ENCODE measurements around the gene ARL3. TPM values are rescaled to one million over a fixed set of nuclear protein-coding genes. Genes with fewer than 3 reads are reported as not detected.

ARL3 gene
- total RNA-seq, 4 donors from 2014 or later, result 1.6 to 3.8 (median 3.2) TPM

DNA sequence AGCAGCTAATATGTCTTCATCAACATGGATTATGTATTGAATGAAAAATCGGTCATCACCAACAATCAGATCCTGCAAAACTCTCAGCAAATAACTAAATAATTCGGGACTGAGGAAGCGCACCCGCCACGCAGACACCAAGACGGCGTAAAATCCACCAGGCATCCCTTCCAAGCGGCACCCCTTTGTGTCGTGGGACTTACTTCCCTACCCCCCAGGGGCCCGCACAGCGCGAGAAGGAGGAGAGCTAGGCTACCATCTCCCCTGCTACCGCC lies 721 bp downstream of the ARL3 start:
- no peak for DNase-seq (ENCODE audit: low spot score in 2 of 2)
- intact Hi-C loops (cut with DNase I; ENCODE audit: low total_unique reads), result loop anchor here (2.0 kb wide), 1 partner anchor 67 kb away; no protein-coding TSS in a partner anchor
- H3K4me3 ChIP-seq (ENCODE audit: low read depth, poor library complexity, severe bottlenecking), result peak overlapping the region; percentile 90
- no peak for TF ChIP-seq POLR2A (IDR thresholded peaks at IDR 0.05)
- TF ChIP-seq, protein P1, sequence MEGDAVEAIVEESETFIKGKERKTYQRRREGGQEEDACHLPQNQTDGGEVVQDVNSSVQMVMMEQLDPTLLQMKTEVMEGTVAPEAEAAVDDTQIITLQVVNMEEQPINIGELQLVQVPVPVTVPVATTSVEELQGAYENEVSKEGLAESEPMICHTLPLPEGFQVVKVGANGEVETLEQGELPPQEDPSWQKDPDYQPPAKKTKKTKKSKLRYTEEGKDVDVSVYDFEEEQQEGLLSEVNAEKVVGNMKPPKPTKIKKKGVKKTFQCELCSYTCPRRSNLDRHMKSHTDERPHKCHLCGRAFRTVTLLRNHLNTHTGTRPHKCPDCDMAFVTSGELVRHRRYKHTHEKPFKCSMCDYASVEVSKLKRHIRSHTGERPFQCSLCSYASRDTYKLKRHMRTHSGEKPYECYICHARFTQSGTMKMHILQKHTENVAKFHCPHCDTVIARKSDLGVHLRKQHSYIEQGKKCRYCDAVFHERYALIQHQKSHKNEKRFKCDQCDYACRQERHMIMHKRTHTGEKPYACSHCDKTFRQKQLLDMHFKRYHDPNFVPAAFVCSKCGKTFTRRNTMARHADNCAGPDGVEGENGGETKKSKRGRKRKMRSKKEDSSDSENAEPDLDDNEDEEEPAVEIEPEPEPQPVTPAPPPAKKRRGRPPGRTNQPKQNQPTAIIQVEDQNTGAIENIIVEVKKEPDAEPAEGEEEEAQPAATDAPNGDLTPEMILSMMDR (IDR thresholded peaks at IDR 0.05), result no peak
- WGBS, 2 donors, result 1% methylated on average over 13 of the region's 13 CpGs

DNA sequence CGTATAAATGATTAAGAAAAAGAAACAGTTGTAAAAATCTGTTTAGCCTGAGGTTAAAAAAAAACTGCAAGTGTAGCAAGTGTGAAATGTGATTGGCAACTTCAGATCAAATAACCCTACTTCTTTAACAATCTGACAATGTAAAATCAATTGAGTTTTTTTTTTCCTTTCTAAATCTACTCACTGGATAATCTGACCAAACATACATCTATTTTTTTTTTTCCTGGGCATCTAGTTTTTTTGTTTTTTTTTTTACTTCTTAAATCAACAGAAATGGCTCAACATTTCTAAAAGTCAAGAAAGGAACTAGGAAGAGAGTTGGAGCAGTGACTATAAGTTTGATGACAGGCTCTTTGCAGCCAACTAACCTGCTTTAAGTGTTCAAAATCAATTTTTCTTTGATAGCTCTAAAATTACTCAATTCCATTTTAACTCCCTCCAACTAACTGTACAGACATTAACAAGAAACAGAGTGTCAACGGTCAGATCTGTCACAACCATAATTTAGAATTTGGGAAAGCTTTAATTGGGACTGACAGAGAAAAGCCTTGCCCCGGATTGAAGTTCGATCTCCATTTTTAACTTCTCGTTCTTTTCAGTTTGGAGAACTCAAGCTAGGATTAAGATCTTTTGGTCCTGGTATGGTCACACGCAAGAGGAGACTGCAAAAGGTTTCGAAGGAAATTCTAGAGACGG lies 1.2 kb downstream of the ARL3 start:
- intact Hi-C loops (cut with DNase I; ENCODE audit: low total_unique reads), result loop anchor here (2.0 kb wide), 1 partner anchor 66 kb away; no protein-coding TSS in a partner anchor
- DNase-seq (ENCODE audit: low spot score in 2 of 2), result no peak

DNA sequence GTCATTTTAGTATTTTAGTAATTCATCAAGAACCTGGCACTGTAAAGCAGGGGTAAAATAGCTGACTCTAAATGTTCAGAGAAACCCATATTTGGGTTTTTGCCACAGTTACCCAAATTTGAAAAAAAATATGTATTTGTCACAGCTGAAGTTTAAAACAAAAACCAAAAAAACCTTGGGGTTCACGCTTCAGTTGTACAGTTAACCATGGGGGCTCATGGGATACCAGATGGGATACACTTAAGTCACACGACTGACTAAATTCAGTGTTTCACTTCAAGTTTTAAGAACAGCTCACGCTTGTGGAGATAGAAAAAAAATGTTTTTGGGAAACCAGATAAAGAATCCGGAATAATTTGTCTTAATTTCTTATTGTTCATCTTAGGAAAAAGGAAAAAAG lies 2.1 kb downstream of the ARL3 start:
- intact Hi-C loops (cut with DNase I; ENCODE audit: low total_unique reads), result loop anchor here (2.0 kb wide), 1 partner anchor 65 kb away; no protein-coding TSS in a partner anchor
- DNase-seq (ENCODE audit: low spot score in 2 of 2), result no peak
- no peak overlapping the region for H3K4me3 ChIP-seq (ENCODE audit: low read depth, poor library complexity, severe bottlenecking)
- 86 to 95% methylated on average over 4 of the region's 4 CpGs for WGBS, 2 donors
- TF ChIP-seq, protein P1 (IDR thresholded peaks at IDR 0.05), result no peak
- no peak for TF ChIP-seq POLR2A (IDR thresholded peaks at IDR 0.05)

More for the DNA sequence above, 1.2 kb downstream of the ARL3 start:
- H3K4me3 ChIP-seq (ENCODE audit: low read depth, poor library complexity, severe bottlenecking), result peak overlapping the region; percentile 90
- WGBS, 2 donors, result 6 to 7% methylated on average over 8 of the region's 8 CpGs
- TF ChIP-seq, protein P1 (IDR thresholded peaks at IDR 0.05), result no peak

DNA sequence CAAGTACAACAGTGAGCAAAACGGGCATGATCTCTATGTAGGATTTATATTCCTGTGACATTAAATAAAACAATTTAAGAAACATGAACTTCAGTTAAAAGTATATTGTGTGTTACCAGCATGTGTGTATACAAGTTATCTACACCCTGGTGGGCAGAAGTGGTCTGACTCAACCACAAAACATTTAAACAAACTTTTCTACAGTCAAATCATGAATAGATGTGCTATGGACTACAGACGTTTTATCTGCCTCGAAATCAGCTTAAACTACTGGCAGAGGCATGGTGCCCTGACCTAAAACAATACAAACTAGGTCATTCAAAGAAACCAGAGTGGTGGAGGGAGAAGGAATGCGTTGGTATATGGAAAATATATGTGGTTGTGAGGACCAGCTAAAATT lies 3.6 kb downstream of the ARL3 start:
- H3K4me3 ChIP-seq (ENCODE audit: low read depth, poor library complexity, severe bottlenecking), result no peak overlapping the region
- intact Hi-C loops (cut with DNase I; ENCODE audit: low total_unique reads), result no loop called here
- WGBS, 2 donors, result 60 to 62% methylated on average over 4 of the region's 4 CpGs
- no peak for DNase-seq (ENCODE audit: low spot score in 2 of 2)
- TF ChIP-seq, protein P1 (IDR thresholded peaks at IDR 0.05), result no peak
- TF ChIP-seq POLR2A (IDR thresholded peaks at IDR 0.05), result no peak

DNA sequence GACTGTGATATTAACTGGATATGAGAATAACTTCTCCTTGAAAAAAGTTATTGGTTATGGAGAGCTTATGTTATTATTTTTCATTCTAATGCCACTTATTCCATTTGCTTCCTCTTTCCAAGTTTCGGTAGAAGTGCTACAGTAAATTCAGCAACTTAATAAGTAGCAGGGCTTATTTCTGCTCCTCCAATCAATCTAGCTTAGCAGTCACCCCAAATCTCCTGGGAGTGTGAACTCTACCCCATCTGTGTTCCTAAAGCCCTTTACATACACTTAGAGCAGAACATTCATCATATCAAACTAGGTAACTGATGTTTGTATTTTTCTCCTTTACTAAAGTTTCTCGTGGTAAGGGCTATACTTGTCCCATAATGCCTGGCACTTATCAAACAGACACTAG lies 8.7 kb downstream of the ARL3 start:
- intact Hi-C loops (cut with DNase I; ENCODE audit: low total_unique reads), result no loop called here
- no peak for TF ChIP-seq POLR2A (IDR thresholded peaks at IDR 0.05)
- TF ChIP-seq, protein P1 (IDR thresholded peaks at IDR 0.05), result no peak
- 70 to 71% methylated on average over 2 of the region's 2 CpGs for WGBS, 2 donors
- H3K4me3 ChIP-seq (ENCODE audit: low read depth, poor library complexity, severe bottlenecking), result no peak overlapping the region
- DNase-seq (ENCODE audit: low spot score in 2 of 2), result no peak

DNA sequence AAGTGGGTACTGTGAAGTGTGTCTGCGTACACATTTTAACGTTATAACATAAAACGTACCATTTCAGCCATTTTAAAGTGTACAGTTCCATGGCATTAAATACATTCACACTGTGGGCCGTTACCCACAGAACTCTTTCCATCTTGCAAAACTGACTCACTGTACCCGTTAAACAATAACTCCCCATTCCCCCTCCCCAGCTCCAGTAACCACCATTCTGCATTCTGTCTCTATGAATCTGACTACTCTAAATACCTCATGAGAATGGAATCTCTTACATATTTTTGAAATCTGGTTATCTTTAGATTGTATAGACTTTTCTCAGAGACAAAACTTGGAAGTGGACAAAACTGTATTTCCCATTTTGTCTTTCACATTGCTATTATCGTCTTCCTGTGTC lies 9.3 kb downstream of the ARL3 start:
- TF ChIP-seq, protein P1 (IDR thresholded peaks at IDR 0.05), result no peak
- TF ChIP-seq POLR2A (IDR thresholded peaks at IDR 0.05), result no peak
- H3K4me3 ChIP-seq (ENCODE audit: low read depth, poor library complexity, severe bottlenecking), result no peak overlapping the region
- 84 to 85% methylated on average over 6 of the region's 6 CpGs for WGBS, 2 donors
- intact Hi-C loops (cut with DNase I; ENCODE audit: low total_unique reads), result no loop called here
- DNase-seq (ENCODE audit: low spot score in 2 of 2), result no peak

Measured in lower leg skin (tissue), 4 donors.